Astrocyte of the spinal cord (primary cell): Measurements from ENCODE around the gene CEP126.
"Not testable (repeated sequence)": the region's sequence is repeated elsewhere in the genome, so short reads cannot be mapped to it uniquely, and the experiment has no call there.

ENCODE experiments used
- DNase-seq: peaks from one replicate; pipeline ENCODE4 v3.0.0; 2011; ENCODE audit warnings: low read depth, low spot score
- H3K4me3 ChIP-seq: 2 replicates; pipeline ENCODE4 v1.5.1; 2011; ENCODE audit warnings: low read depth, mild to moderate bottlenecking, low read length, moderate library complexity
- in situ Hi-C: cut with HindIII; loops from 2 replicates; pipeline ENCODE4 v1.10.0; 2017; ENCODE audit warnings: low sequenced_read_pairs
- TF ChIP-seq, protein P1 (sequence below): IDR thresholded peaks from 2 replicates; pipeline ENCODE4 v1.5.1; 2012; ENCODE audit warnings: low read depth, mild to moderate bottlenecking, low read length, inconsistent platforms

The CEP126 gene

GRCh38 chr11:101949680-101950220 is 34.9 kb downstream of the CEP126 start:
- no peak overlapping the region for H3K4me3 ChIP-seq
- TF ChIP-seq, protein P1, sequence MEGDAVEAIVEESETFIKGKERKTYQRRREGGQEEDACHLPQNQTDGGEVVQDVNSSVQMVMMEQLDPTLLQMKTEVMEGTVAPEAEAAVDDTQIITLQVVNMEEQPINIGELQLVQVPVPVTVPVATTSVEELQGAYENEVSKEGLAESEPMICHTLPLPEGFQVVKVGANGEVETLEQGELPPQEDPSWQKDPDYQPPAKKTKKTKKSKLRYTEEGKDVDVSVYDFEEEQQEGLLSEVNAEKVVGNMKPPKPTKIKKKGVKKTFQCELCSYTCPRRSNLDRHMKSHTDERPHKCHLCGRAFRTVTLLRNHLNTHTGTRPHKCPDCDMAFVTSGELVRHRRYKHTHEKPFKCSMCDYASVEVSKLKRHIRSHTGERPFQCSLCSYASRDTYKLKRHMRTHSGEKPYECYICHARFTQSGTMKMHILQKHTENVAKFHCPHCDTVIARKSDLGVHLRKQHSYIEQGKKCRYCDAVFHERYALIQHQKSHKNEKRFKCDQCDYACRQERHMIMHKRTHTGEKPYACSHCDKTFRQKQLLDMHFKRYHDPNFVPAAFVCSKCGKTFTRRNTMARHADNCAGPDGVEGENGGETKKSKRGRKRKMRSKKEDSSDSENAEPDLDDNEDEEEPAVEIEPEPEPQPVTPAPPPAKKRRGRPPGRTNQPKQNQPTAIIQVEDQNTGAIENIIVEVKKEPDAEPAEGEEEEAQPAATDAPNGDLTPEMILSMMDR, result no peak
- DNase-seq, result no peak
- in situ Hi-C loops, result no loop called here

GRCh38 chr11:101955278-101955677 is 40.5 kb downstream of the CEP126 start:
- no peak for DNase-seq
- in situ Hi-C loops, result no loop called here
- TF ChIP-seq, protein P1, result no peak
- H3K4me3 ChIP-seq, result no peak overlapping the region

DNA sequence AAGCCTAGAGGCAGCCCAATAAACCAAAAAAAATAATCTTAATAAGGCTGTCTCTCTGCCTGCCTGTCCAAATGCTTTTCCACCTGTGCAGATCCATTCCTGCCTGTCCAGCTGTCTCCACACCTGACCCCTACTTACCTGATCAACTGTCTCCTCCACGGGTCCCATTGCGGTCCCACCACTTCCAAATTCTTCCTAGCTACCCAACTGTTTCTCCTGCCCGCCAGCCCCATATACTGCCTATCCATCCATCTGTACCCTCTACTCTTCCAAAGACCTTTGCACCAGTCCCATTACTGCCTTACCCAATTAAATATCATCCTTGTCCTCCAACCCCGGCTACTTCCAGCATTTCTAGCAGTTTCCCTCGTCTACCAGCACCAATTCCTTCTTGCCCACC is 40.9 kb downstream of the CEP126 start:
- TF ChIP-seq, protein P1, result no peak
- in situ Hi-C loops, result no loop called here
- no peak for DNase-seq
- no peak overlapping the region for H3K4me3 ChIP-seq

DNA sequence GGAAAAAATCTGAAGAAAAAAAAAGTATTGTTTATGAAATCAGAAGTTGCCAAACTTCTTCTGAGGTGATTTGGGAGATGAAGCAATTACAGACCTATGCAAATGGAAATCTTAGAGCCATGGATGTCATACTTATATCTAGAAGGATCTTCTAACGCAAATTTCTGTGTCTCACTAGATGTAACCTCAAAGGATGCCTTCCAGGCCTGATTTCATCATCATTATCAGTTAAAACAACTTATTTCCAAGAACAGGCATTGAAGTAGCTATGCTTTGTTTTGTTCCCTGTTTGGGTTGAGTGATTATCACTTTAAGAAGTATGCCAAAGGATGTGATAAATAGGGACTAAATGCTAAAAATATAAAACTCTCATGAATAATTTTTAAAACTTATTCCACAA is 45.4 kb downstream of the CEP126 start:
- in situ Hi-C loops, result no loop called here
- no peak overlapping the region for H3K4me3 ChIP-seq
- TF ChIP-seq, protein P1, result no peak
- no peak for DNase-seq

GRCh38 chr11:101964200-101964599 is 49.4 kb downstream of the CEP126 start:
- H3K4me3 ChIP-seq, in situ Hi-C loops: not testable (repeated sequence)

GRCh38 chr11:101974255-101974654 is 59.4 kb downstream of the CEP126 start:
- TF ChIP-seq, protein P1, result peak; percentile 30
- no peak overlapping the region for H3K4me3 ChIP-seq
- no peak for DNase-seq
- in situ Hi-C loops, result no loop called here

More at GRCh38 chr11:101964200-101964599, 49.4 kb downstream of the CEP126 start:
- DNase-seq, result not testable (repeated sequence)

GRCh38 chr11:101974771-101975170 is 60.0 kb downstream of the CEP126 start:
- TF ChIP-seq, protein P1, result no peak
- DNase-seq, result no peak
- H3K4me3 ChIP-seq, result no peak overlapping the region
- in situ Hi-C loops, result no loop called here
